ENCODE results near the gene CDH13.
A peak's percentile ranks its signal among the peaks of the same experiment; 100 is the strongest.
"Not testable (repeated sequence)": the region's sequence is repeated elsewhere in the genome, so short reads cannot be mapped to it uniquely, and the experiment has no call there.

Gene CDH13

DNA sequence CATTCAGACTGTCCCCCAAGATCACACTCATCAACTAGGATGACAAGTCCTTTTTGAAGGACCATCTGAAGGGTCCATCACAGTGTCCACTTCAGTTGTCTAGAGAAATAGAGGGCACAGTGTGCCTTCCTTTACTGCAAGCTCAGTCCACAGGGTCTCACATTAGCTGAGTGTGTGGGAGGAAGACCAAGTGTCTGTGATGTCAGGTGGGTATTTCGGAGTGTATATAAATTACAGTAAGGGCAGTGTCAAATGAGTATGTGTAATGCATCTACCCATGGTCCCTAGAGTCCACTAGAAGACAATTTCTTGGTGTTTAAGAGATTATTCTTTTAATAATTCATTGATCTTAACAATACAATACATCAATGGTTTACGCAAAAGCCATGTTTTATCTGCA, 272.2 kb downstream of the CDH13 start:
- no peak for DNase-seq

DNA sequence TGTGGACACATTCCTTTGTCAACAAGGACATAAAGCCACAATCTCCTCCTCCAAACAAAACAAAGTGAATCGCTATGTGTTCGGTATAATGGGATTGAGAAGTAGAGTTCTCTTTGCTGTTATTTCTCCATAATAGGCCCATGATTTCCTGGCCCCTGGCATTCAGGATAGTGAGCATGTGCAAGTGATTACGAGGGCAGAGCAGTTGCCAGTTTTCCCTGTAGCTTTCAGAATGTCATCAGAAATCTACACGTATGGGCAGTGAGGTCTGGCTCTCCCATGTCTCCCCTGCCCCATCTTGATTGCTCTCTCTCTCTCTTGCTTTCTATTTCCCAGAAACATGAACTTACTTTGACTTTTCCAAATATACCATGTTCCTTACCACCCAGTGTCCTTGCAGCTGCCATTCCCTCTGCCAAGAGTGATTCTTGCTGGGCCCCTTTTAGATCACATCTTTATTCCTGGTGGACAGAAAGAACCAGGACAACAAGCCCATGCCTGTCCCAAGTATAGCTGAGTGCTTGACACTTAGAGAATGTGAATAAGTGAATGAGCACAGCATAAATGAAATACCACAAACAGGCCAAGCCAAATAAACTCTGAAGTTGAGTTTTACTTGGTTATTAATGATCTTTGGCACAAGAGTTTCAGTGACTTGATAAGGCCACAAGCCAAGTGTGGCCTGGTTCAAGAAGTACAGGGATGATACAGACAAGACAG, 273.1 kb downstream of the CDH13 start:
- no peak for DNase-seq

DNA sequence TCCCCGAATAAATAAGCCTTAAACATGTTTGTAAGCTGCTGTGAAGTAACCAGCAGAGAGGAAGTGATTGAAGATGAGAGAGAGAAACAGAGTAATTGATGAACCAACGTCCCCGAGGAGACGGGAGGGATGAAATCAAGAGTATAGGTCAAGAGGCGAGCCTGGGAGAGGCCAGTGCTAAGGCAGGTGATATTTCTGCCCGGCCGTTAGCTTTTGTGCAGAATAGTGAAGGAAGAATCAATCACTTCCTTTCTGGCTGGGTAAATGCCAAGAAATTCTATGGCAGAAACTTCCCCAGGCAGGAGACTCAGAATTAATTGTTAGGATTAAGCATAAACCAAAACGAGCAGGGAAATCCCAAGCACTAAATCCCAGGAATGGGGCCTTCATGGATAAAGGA, 273.8 kb downstream of the CDH13 start:
- no peak for DNase-seq

DNA sequence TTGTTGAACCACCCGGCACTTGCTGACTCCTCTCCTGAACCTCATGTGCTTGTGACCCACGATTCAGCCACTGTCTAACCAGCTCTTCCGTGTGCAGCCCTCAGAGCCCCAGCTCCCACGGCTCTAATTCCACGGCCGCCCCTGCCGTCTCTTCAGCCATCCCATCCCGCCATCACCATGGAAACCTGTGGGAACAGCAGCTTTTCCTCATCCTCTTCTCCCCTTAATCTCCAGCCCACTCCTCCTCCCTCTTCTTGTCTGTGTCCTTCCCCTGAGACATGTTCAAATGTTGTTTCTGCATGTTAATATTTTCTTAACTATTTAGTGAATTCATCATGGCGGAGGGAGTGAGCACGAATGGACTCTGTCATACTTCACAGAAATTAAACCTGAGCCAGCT, 285.2 kb downstream of the CDH13 start:
- DNase-seq = no peak

DNA sequence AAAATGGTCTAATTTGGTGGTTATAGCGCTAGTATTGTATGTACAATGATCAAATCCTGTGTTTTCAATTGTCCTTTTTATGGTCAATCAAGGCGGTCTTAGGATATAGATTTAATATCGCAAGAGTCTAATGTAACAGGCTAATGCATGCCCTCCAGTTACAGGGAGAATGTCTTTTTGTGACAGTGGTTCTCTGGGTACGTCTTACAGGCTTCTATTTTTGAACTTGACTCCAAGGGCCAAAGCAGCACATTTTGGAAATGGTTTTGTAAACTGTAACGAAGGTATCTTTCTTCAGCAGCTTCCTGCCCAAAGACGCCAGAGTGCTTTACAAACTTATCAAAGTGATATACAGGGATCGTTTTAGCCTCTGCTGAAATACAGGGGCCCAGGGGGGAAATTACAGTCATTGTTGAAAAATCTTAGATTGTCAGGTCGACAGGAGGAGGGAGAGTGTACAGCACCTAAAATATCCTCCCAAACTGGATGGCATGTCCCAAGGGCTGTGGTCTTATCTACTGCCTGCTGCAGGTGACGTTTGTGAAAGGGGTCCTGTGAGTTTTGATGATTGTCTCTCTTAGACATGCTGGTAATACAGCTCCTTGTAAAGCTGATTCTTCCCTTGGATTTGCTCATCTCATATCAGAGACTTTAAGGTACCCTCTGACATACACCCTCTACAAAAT, 288.5 kb downstream of the CDH13 start:
- no peak for DNase-seq

DNA sequence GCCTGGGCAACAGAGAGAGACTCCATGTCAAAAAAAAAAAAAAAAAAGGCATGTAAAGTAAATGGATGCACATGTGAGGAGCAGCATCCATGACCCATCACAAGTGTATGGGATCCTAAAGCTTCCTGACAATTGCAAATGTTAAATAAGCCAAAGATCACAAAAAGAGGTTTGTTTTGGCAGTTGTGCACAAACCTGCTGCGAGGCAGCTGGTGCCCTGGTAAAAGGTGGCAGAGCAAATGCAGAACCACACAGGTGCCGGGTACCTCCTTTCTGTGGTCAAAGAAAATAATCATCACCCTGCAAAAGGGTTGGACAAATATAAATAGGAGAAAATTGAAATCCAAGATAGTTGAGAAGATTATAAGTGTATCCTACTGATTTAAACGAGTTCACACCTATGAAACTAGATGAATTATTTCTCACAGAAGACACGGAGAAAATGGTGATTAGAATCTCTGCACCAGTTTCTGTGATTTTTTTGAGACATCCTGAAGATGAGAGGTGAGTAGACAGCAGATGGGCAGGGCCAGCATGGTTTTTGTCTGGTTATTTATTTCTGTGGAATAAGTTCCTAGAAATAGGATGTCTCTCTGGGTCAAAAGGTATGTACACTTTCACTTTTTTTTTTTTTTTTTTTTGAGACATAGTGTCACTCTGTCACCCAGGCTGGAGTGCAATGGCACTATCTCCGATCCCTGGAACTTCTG, 291.3 kb downstream of the CDH13 start:
- DNase-seq = no peak

DNA sequence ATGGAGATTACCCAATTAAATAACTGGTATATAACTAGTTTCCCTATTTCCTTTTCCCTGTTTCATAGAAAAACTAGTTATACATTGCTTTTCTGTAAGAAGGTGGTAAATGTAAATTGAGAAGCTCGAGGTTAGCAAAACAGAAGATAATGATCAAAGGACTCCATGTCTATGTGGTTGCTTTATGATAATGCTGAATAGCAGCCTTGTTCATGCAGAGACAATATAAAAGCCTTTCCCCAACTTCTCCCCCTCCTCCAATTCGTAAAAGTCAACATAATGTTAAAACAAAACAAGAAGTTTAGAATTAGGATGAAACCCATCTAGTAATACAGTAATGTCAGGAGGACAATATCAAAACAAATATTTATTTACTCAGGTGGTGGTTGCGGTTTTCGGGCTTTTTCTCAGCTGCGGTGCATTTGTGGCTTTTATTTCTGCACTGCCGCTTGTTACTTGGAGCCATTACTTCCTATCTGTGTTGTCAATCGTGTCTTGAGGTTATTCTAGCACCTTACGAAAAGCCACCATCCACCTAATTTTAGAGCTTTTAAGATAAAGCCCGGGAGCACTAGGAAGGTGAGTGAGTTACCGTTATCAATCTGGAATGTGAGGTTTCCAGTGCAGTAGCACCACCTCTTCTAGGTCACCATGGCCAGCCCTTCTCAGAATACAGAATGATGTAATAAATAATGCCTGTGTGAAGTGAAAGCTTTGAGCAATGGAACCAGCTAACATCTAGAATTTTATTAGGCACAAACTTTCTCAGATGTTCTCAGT, 297.5 kb downstream of the CDH13 start:
- DNase-seq = no peak

DNA sequence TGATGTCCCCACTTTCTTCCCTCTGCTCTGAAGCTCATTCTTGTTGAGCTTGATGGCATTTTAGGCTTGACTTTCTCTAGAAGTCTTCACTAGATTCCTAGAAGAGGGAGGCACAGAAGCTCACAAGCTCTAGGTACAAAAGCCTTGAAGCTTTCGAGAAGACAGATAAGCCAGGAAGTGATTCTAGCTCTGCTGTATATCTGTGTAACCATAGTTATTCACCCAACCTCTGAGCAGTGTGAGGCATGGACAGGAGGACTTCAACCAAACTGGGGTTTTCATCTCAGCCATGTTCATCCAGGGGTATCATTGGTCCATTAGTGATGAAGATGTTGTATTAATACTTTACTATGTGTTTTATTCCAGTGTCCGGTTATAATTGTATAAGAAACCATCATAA, 299.7 kb downstream of the CDH13 start:
- no peak for DNase-seq

DNA sequence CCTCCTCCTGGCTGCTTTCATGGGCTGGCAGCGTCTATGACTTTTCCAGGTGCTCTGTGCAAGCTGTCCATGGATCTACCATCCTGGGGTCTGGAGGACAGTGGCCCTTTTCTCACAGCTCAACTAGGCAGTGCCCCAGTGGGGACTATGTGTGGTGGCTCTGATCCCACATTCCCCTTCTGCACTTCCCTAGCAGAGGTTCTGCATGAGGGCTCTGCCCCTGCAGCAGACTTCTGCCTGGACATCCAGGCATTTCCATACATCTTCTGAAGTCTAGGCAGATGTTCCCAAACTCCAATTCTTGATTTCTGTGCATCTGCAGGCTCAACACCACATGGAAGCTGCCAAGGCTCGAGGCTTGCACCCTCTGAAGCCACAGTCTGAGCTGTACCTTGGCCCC, 307.2 kb downstream of the CDH13 start:
- DNase-seq = not testable (repeated sequence)

DNA sequence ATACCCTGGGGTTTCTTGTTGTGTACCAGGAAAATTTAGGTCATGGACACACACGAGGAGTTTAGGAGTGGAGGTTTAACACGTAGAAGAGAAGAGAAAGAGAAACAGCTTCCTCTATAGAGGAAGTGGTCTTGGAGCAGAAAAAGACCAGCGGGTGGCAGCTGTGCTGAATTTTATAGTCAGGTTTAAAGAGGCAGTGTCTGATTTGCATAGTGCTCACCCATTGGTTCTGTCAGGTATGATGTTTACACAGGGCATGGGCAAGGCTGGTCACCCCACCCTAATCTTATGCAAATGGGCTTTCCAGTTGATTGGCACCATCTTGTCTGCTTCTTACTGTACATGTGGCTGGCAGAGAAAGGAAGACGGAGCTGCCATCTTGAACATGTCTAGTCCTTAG, 309.0 kb downstream of the CDH13 start:
- DNase-seq = no peak

DNA sequence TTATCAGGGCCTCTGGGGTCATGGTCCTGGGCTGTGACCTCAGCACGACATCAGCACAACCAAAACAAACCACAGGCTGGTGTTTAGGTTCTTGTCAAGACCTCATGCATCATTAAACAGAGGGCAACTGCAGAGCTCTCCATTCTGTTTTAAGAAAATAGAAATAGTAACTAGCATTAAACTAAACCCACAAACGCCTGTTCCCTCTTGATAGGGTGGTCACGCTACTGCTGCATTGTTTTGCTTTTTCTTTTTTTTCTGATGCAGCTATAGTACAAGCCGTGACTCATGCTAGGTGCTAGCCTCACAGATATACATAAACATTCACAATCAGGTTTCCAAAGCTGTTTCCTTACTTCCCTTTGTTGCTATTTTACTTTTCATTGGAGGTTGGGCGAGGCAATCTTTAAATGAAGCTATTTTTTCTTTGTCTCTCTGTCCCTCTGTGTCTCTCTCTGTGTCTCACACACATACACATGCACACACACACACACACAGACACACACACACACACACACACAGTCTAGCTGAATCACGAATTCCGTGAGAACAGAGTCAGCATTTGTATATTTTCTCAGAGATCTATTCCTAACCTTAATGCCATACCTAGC, 310.3 kb downstream of the CDH13 start:
- peak; percentile 76 for DNase-seq

DNA sequence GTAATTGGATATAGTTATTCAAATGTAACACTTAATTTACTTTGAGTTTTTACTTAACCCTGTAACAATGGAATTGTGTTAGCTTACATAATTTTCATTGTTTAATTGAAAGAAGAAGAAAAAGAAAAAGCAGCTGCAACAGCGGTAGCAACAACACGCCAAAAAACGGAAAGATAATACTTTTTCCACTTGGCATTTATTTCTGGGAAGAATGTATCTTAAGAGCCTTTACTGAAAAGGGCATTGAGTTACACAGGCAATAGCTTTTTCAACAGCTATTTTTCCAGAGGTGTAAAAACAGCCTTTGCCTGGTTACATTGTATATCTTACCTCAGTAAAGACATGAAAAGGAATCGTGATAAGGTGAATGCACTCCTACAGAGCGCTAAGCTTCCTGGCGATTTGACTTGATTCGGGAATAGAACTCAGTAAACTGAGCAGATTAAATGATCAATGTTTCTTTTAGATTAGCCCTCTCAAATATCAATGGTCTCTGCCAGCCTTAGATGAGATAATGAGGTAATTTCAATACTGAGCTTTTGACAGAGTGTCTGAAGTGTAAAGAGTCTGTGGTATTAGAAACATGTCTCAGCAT, 311.3 kb downstream of the CDH13 start:
- no peak for DNase-seq

DNA sequence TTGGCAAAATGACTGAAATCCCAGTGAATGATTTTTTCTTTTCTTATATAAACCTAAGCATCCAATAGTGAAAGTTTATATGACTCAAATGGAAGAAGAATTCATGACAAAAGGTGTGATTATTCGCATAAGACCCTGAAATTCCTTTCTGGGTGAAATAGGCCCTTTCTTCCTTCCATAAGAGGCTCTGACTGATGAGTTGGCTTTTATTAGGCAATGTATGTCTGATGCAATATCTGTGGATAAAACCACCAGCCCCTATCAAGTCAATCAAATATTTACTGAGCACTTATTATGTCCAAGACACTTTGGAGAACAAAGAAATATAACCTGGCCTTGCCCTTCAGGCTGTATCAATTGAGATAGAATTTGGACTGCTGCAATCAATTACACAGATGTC, 316.6 kb downstream of the CDH13 start:
- no peak for DNase-seq

DNA sequence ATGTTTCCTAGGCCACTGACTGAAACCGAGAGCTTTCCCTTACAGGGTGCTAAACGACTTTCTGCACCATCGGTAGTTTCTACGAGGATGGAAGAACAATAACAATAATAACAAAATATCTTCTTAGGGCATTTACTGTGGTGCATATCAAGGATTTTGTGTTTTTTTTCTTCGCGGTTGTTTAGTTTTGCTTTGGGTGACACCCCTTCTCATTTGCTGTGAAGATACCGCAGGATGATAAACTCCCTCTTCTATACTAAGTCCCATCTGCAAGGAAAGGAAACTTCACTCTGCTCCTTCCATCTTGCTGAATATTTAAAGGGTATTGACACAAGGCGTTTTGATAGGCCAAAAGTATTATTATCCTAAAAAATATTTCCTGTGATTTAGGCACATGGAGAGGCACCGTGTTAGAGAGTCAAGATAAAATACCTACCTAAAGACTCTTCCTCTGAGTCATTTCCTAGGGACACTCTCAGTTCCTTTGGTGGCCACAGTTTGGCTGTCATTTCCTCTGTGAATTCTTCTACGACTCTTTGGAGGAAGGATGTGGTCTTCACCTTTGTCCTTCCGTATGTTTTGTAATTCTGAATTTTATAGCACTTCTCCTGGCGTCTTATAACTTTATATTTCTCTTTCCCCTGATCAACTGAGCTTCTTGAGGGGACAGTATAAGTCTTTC, 318.8 kb downstream of the CDH13 start:
- DNase-seq = no peak

DNA sequence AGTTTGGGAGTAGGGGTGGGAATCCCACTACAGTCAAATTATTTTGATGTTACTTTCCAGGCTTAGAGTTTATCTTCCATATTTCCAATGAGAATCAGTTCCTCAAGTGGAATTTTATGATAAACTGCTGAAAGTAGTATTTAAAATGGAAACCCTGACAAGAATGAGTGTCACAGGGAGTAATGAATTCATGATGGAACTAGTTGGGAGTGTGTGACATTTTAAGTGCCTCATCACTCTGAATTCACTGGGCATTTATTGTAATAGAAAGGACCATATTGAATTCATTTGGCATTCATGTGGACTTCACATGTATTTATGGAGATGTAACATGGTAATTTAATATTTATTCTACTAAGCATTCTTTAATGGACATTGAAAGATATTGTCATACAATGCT, 320.9 kb downstream of the CDH13 start:
- DNase-seq = no peak

DNA sequence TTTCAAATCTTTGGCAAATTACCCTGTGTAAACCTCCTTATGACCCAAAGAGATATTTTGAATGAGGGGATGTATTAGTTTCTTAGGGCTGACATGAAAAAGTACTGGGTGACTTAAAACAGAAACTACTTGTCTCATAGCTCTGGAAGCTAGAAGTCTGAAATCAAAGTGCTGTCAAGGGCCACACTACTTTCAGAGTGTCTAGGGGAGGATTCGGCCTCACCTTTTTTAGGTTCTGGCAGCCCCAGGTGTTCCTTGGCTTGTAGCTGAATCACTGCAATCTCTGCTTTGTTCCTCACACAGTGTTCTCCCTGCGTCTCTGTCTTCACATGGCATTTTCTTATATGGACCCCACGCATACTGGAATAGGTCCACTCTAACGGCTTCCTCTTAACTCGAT, 322.2 kb downstream of the CDH13 start:
- no peak for DNase-seq

DNA sequence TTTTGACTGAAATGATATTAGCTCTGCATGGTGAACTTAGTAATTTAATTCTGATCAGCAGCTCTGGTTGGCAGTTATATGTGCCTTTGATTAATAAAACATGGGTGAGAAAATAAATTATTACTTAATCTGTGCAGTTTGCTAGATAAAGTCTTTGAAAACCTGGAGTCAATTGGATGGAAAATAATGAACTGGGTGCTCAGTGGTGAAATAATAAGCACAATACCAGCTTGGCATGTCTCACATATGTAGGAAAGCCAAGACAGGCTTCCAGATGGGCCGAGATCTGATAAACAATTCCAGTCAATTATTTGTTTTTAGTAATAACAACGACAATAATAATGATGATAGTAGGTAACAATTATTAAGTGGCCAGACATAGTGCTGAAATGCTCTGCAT, 326.7 kb downstream of the CDH13 start:
- no peak for DNase-seq

DNA sequence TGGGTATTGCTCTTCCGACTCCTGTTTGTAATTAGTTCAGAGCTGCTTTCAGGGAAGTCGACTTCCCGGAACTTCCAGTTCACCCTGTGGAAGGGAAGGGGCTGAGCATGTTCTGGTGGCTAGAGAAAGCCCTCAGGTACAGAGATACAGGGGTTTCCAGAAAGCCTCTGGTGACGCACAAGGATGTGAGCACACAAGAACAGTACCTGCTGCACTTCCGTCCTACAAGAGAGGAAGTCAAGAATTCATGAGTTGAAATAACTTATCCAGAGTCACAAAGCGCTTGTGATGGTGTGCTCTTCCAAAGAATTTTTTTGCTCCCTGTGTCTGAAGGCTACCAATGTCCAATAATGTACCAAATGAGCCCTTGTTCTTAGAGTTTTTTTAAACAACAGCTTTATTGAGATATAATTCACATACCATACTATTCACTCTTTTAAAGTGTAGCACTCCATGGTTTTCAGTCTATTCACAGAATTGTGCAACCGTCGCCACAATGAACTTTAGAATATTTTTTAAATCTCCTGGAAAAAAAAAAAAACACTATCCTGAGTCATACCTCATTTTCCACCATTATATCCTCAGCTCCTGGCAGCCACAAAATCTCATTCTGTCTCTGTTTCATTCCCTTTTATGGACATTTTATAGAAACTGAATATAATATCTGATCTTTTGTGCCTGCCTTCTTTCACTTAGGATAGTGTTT, 327.6 kb downstream of the CDH13 start:
- no peak for DNase-seq

DNA sequence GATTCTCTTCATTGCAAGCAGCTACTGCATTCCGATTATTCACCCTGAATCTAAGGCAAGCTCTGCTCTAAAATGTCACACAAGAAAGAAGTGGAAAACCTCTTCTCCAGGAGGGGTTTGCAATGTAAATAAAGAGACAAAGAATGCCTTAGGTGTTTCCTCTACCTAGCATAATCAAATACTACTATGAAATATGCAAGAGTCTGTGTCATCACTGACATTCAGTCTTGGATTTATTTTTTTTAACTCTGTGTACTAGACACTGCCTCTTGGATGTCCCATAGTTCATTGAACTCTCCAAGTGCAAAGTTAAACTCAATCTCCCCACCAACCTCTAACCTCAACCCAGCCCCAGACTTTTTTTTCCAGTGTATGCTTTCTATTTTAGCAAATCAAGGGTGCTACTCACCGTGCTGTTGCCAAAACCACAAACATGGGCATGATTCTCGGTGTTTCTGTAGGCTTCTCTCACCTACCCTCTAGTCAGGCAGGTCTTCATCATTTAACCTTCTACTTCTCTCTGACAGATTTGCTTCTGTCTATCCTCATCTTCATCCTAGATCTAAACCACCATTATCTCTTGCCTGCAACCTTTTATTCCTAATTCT, 329.1 kb downstream of the CDH13 start:
- DNase-seq = no peak

DNA sequence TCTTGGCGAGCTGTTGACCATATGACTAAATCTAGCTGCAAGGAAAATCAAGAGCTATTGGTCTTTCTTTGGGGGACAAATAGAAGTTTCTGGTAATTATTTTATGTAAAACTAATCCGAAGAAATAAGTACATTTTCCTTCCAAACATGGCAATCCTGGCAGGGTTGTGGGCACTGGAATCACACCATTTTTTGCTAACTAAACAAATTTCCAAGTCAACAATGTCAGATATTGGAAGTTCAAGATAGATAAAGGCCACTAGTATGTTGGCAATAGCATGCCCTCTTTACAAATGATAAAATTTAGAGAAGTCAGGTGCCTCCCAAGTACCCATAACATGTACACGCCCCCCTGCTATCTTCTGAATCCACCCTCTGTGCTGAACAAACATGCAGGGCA, 330.4 kb downstream of the CDH13 start:
- DNase-seq = no peak

DNA sequence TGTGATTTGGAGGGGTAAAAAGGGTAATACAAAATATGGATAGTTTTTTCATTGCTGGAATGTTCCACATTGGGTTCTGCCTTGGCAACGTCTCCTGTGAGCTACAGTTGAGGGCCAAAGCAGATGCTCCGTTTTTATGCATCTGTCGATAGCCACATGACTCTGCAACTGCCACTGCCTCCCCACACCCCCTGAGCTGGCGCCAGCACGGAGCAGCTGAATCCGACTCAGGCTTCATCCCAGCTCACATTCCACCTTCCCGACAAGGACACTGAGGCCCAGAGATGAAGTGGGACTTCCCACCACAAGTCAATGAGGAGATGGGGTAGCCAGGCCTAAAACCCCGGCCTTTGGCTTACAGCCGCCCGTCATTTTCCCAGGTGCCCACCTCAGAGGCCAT, 334.1 kb downstream of the CDH13 start:
- DNase-seq = no peak

Data from kidney glomerular epithelial cell (primary cell).